ENCODE measurements around the gene CILP2. TPM values are rescaled to one million over a fixed set of nuclear protein-coding genes. Genes with fewer than 3 reads are reported as not detected.

CILP2 gene
- total and polyA plus RNA-seq, 2 of the 8 experiments (the other 6 are each of a cell fraction or from before 2014, with no cell fraction given), result 4.4 to 5.8 TPM

- no peak overlapping the region for H3K18ac ChIP-seq (ENCODE audit: extremely low read depth, low read length)
- H2BK15ac ChIP-seq (ENCODE audit: low read length), result no peak overlapping the region
- H2AK5ac ChIP-seq (ENCODE audit: low read depth, low read length), result 0 out of 2 replicates have a peak overlapping the region, but pooled peaks have one; percentile 39
- H3K23ac ChIP-seq (ENCODE audit: insufficient read length), result no peak overlapping the region
- H3K79me2 ChIP-seq (ENCODE audit: control insufficient read depth in 1 of 2, insufficient read depth in 2 of 2, low read length in 2 of 2), result no peaks in the 10 kb centered on the region
- H3K4me1 ChIP-seq (replicated peaks in 1 of 4; ENCODE audit: control insufficient read depth in 3 of 4, insufficient read depth in 4 of 4, low read length in 3 of 4), result peaks cover 0 to 8% (median 3%) of the 10 kb centered on the region in 4 experiments; a peak in 3 of 7 replicates
- no peak overlapping the region for H2BK20ac ChIP-seq (ENCODE audit: low read length)
- DNase-seq (ENCODE audit: low read depth in 1 of 2, low spot score in 2 of 2), result peak; percentile 81 to 94
- H3K27me3 ChIP-seq (replicated peaks in 1 of 4; ENCODE audit: control insufficient read depth in 3 of 4, extremely low read depth in 1 of 4, insufficient read depth in 3 of 4, low read length in 3 of 4), result peaks cover 6 to 26% (median 20%) of the 10 kb centered on the region in 4 experiments
- H4K8ac ChIP-seq (ENCODE audit: extremely low read depth, insufficient read depth, low read length), result no peak overlapping the region; the same call in 1 of the 2 replicates
- TF ChIP-seq E2F6 (IDR thresholded peaks at IDR 0.05) (peak; percentile 95), CREB1 (IDR thresholded peaks at IDR 0.05) (peak; percentile 67; the same call in 1 of the 2 replicates), SUZ12 (IDR thresholded peaks at IDR 0.05; ENCODE audit: low read length) (no peak), MAX (IDR thresholded peaks at IDR 0.05) (peak; percentile 99), NRF1 (IDR thresholded peaks at IDR 0.05; ENCODE audit: low read depth, low read length) (no peak), CBX8 (IDR thresholded peaks at IDR 0.05; ENCODE audit: borderline replicate concordance, low read depth, low read length) (no peak), GABPA (IDR thresholded peaks at IDR 0.05; ENCODE audit: borderline replicate concordance, insufficient read depth, low read length) (0 out of 2 replicates have a peak, but pooled peaks have one; percentile 20)
- H4K91ac ChIP-seq (replicated peaks; ENCODE audit: insufficient read length, low read length), result no peak overlapping the region
- no peak overlapping the region for H3K56ac ChIP-seq (replicated peaks; ENCODE audit: insufficient read length, low read depth, low read length)
- no peak overlapping the region for H3K27ac ChIP-seq (ENCODE audit: low read depth, low read length)
- no peak for FAIRE-seq
- no peak overlapping the region for H3K9ac ChIP-seq (replicated peaks in 1 of 4; ENCODE audit: extremely low read depth in 1 of 4, low read depth in 3 of 4, low read length in 3 of 4)
- H3K9me3 ChIP-seq (ENCODE audit: insufficient read depth in 2 of 2, low read depth in 1 of 2, low read length in 1 of 2), result peaks cover 0 to 4% of the 10 kb centered on the region in 2 experiments; a peak in 1 of 4 replicates
- no peak overlapping the region for H3K4ac ChIP-seq (replicated peaks; ENCODE audit: insufficient read length, low read depth, low read length)
- H2BK5ac ChIP-seq (ENCODE audit: low read depth, low read length), result no peak overlapping the region
- no peak overlapping the region for H2BK120ac ChIP-seq (replicated peaks; ENCODE audit: low read depth, low read length)
- no peak overlapping the region for H4K5ac ChIP-seq (ENCODE audit: insufficient read length, low read depth, low read length)
- peaks cover 3% of the 10 kb centered on the region in 2 experiments for H4K20me1 ChIP-seq (replicated peaks in 1 of 2; ENCODE audit: control insufficient read depth in 1 of 2, insufficient read depth in 2 of 2, low read length in 2 of 2)
- H3K4me3 ChIP-seq (ENCODE audit: extremely low read depth in 1 of 4, insufficient read depth in 2 of 4, low read depth in 3 of 4, low read length in 4 of 4), result peak overlapping the region; percentile 3 to 55 (median 46); a peak in 5 of 8 replicates
- 0 out of 2 replicates have a peak overlapping the region, but pooled peaks have one; percentile 27 for H2BK12ac ChIP-seq (ENCODE audit: low read depth, low read length)
- ChIA-PET CTCF (ENCODE audit: partially characterized antibody) (interaction anchor here (0.7 to 8.2 kb wide), 7 partner anchors 10 to 178 kb away, joined by 3 to 104 read pairs (median 4); partner anchors contain the start of gene NDUFA13), POLR2A (ENCODE audit: partially characterized antibody) (interaction anchor here (0.7 to 1.6 kb wide), 4 partner anchors 8 to 110 kb away, joined by 4 to 6 read pairs (median 5); no protein-coding TSS in a partner anchor)
- H3K4me2 ChIP-seq (ENCODE audit: insufficient read depth in 1 of 2, low read depth in 2 of 2, low read length in 2 of 2), result peak overlapping the region; percentile 52 to 66
- no peaks in the 10 kb centered on the region for H3K36me3 ChIP-seq (ENCODE audit: control insufficient read depth in 2 of 4, insufficient read depth in 4 of 4, low read length in 3 of 4)
- H2AFZ ChIP-seq (ENCODE audit: low read length), result no peak overlapping the region
- H3K79me1 ChIP-seq (ENCODE audit: low read depth, low read length), result no peaks in the 10 kb centered on the region
- WGBS, 2 experiments (ENCODE audit: extremely low coverage in 1 of 2, insufficient coverage in 1 of 2, insufficient read length in 1 of 2, insufficient replicate concordance in 2 of 2, low coverage in 1 of 2, low lambda C conversion rate in 2 of 2, missing lambda C conversion rate in 1 of 2), result 81% methylated on average over 38 of the region's 74 CpGs; no CpG with 5 or more reads in 1 of the 2 experiments
- H3K14ac ChIP-seq (ENCODE audit: insufficient read length), result no peak overlapping the region
- H3K23me2 ChIP-seq (ENCODE audit: low read depth, low read length), result peaks cover 9% of the 10 kb centered on the region; the same call in 1 of the 2 replicates
Observed at GRCh38 chr19:19540064-19540714, 2.1 kb downstream of the CILP2 start.

Measured in H1 (cell line).